ENCODE measurements around the gene CARD16.
"Not testable (repeated sequence)": the region's sequence is repeated elsewhere in the genome, so short reads cannot be mapped to it uniquely, and the experiment has no call there.

GRCh38 chr11:105034388-105034787, 10.7 kb downstream of the CARD16 start:
- TF ChIP-seq, protein P1, sequence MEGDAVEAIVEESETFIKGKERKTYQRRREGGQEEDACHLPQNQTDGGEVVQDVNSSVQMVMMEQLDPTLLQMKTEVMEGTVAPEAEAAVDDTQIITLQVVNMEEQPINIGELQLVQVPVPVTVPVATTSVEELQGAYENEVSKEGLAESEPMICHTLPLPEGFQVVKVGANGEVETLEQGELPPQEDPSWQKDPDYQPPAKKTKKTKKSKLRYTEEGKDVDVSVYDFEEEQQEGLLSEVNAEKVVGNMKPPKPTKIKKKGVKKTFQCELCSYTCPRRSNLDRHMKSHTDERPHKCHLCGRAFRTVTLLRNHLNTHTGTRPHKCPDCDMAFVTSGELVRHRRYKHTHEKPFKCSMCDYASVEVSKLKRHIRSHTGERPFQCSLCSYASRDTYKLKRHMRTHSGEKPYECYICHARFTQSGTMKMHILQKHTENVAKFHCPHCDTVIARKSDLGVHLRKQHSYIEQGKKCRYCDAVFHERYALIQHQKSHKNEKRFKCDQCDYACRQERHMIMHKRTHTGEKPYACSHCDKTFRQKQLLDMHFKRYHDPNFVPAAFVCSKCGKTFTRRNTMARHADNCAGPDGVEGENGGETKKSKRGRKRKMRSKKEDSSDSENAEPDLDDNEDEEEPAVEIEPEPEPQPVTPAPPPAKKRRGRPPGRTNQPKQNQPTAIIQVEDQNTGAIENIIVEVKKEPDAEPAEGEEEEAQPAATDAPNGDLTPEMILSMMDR (IDR thresholded peaks at IDR 0.05; ENCODE audit: low read depth, low read length, poor library complexity, severe bottlenecking), result not testable (repeated sequence)
- TF ChIP-seq EZH2phosphoT487 (IDR thresholded peaks at IDR 0.05; ENCODE audit: borderline replicate concordance, low read length), result not testable (repeated sequence)

All from DOHH2 (cell line).